Bronchial epithelial cell (primary cell): Measurements from ENCODE around the gene RALGAPA2. TPM values are rescaled to one million over a fixed set of nuclear protein-coding genes. Genes with fewer than 3 reads are reported as not detected.

Experiments
- DNase-seq: peaks from one replicate; pipeline ENCODE4 v3.0.0-alpha.2; 2010; ENCODE audit warnings: low read depth
- FAIRE-seq: peaks from 2 replicates; lab custom pipeline; 2011; peaks lifted over from hg19 to GRCh38; lab: Jason Lieb, UNC
- H3K27me3 ChIP-seq: 2 replicates; pipeline ENCODE4 v1.5.1; 2011; ENCODE audit warnings: low read length; ENCODE audit not compliant: control insufficient read depth, insufficient read depth
- H3K36me3 ChIP-seq: 2 replicates; pipeline ENCODE4 v1.5.1; 2011; ENCODE audit warnings: low read length; ENCODE audit not compliant: control insufficient read depth, insufficient read depth
- H3K4me3 ChIP-seq: 2 replicates; pipeline ENCODE4 v1.5.1; 2011; ENCODE audit warnings: mild to moderate bottlenecking, low read depth, low read length, control low read depth
- CTCF ChIP-seq: IDR thresholded peaks from 2 replicates; pipeline ENCODE4 v1.5.1; 2011; ENCODE audit warnings: mild to moderate bottlenecking, moderate library complexity, low read length, control low read depth, inconsistent platforms; ENCODE audit not compliant: insufficient read depth, severe bottlenecking
- total RNA-seq: library from RNA; depleted of rRNA; stranded (reverse); fragments of >200 nt; gene quantifications from 2 replicates; pipeline ENCODE4 v1.2.1, GENCODE V29; 2014

RALGAPA2 gene
- total RNA-seq, 1 donor from 2014 or later, result 8.7 TPM

GRCh38 chr20:20344476-20344875, 368.0 kb downstream of the RALGAPA2 start:
- H3K27me3 ChIP-seq, result no peaks in the 10 kb centered on the region

GRCh38 chr20:20343932-20344331, 368.5 kb downstream of the RALGAPA2 start:
- FAIRE-seq (no peak), DNase-seq (no peak)
- H3K27me3 ChIP-seq, result no peaks in the 10 kb centered on the region
- H3K4me3 ChIP-seq, result no peak overlapping the region
- TF ChIP-seq CTCF, result no peak
- no peaks in the 10 kb centered on the region for H3K36me3 ChIP-seq

More at GRCh38 chr20:20344476-20344875, 368.0 kb downstream of the RALGAPA2 start:
- Histone ChIP-seq H3K4me3 (no peak overlapping the region), H3K36me3 (no peaks in the 10 kb centered on the region)
- FAIRE-seq, result no peak
- no peak for TF ChIP-seq CTCF
- DNase-seq, result no peak
